CD14-positive monocyte (primary cell): Measurements from ENCODE around the gene ACBD4. TPM values are rescaled to one million over a fixed set of nuclear protein-coding genes. Genes with fewer than 3 reads are reported as not detected.

Experiments used
- DNase-seq, 3 donors: peaks; one replicate each; pipeline ENCODE4 v3.0.0-alpha.2; 2011 to 2022
- H2AFZ ChIP-seq: 2 replicates; pipeline ENCODE4 v1.6.0; 2012; ENCODE audit warnings: mild to moderate bottlenecking, low read depth, low read length, inconsistent platforms; ENCODE audit not compliant: insufficient read depth, poor library complexity, severe bottlenecking
- H3K27ac ChIP-seq, 2 donors: 1 replicate in 1 of 2; 2 replicates in 1 of 2; pipeline ENCODE4 v1.5.1; 2012 to 2013; ENCODE audit warnings: low read length in 2 of 2, control low read depth in 1 of 2, inconsistent platforms in 1 of 2, low read depth in 1 of 2, mild to moderate bottlenecking in 1 of 2
- H3K27me3 ChIP-seq, 2 donors: one replicate each; pipeline versions ENCODE4 v1.6.0 to v1.6.1; 2011 to 2013; ENCODE audit warnings: low read length in 2 of 2; ENCODE audit not compliant: control insufficient read depth in 2 of 2, insufficient read depth in 2 of 2
- H3K36me3 ChIP-seq, 2 donors: replicated peaks in 1 of 2; 1 replicate in 1 of 2; 2 replicates in 1 of 2; pipeline versions ENCODE4 v1.5.1 to v1.6.1; 2012 to 2013; ENCODE audit warnings: low read length in 2 of 2, control low read depth in 1 of 2, inconsistent platforms in 1 of 2, mild to moderate bottlenecking in 1 of 2; ENCODE audit not compliant: insufficient read depth in 2 of 2, control insufficient read depth in 1 of 2
- H3K4me1 ChIP-seq, 2 donors: 1 replicate in 1 of 2; 2 replicates in 1 of 2; pipeline versions ENCODE4 v1.5.1 to v1.6.1; 2012 to 2013; ENCODE audit warnings: low read length in 2 of 2, control low read depth in 1 of 2, inconsistent platforms in 1 of 2, mild to moderate bottlenecking in 1 of 2, moderate library complexity in 1 of 2; ENCODE audit not compliant: insufficient read depth in 2 of 2, control insufficient read depth in 1 of 2
- H3K4me2 ChIP-seq: replicated peaks from 2 replicates; pipeline ENCODE3; 2012; ENCODE audit warnings: low read length, moderate library complexity, mild to moderate bottlenecking; ENCODE audit not compliant: poor library complexity, severe bottlenecking; ENCODE audit errors: extremely low read depth
- H3K4me3 ChIP-seq, 3 experiments: fragments of 200-600 bp in 1 of 3; sonication (generic) in 1 of 3; replicated peaks in 1 of 3; 1 replicate in 2 of 3; 2 replicates in 1 of 3; pipeline ENCODE4 v1.5.1; 2011 to 2013; ENCODE audit warnings: low read length in 3 of 3, mild to moderate bottlenecking in 3 of 3, control low read depth in 2 of 3, low read depth in 2 of 3, inconsistent platforms in 1 of 3, moderate library complexity in 1 of 3
- H3K79me2 ChIP-seq: 2 replicates; pipeline ENCODE4 v1.6.0; 2012; ENCODE audit warnings: mild to moderate bottlenecking, control low read depth, inconsistent platforms, low read length, moderate library complexity; ENCODE audit not compliant: insufficient read depth
- H3K9ac ChIP-seq: 2 replicates; pipeline ENCODE4 v1.6.0; 2017; ENCODE audit warnings: low read length, mild to moderate bottlenecking; ENCODE audit not compliant: insufficient read depth, poor library complexity, severe bottlenecking
- H3K9me3 ChIP-seq, 2 donors: replicated peaks in 1 of 2; 1 replicate in 1 of 2; 2 replicates in 1 of 2; pipeline versions ENCODE4 v1.5.1 to v1.6.1; 2012 to 2013; ENCODE audit warnings: low read length in 2 of 2, control low read depth in 1 of 2; ENCODE audit not compliant: control insufficient read depth in 1 of 2, insufficient read depth in 1 of 2
- H4K20me1 ChIP-seq: 2 replicates; pipeline ENCODE4 v1.6.0; 2012; ENCODE audit warnings: mild to moderate bottlenecking, low read length, control low read depth, moderate library complexity; ENCODE audit not compliant: insufficient read depth
- H3K27ac Mint-ChIP-seq, 7 donors: one replicate each; pipeline ENCODE4 v1.8.0; 2020; ENCODE audit warnings: mild to moderate bottlenecking in 7 of 7, mixed read lengths in 7 of 7, moderate library complexity in 6 of 7, inconsistent platforms in 2 of 7
- H3K27me3 Mint-ChIP-seq, 3 donors: one replicate each; pipeline ENCODE4 v1.8.0; 2021 to 2022; ENCODE audit warnings: low read depth in 3 of 3, mild to moderate bottlenecking in 3 of 3, mixed read lengths in 3 of 3, moderate library complexity in 3 of 3, inconsistent platforms in 1 of 3
- H3K36me3 Mint-ChIP-seq, 2 donors: one replicate each; pipeline ENCODE4 v1.8.0; 2020; ENCODE audit warnings: mixed read lengths in 2 of 2, inconsistent platforms in 1 of 2, mild to moderate bottlenecking in 1 of 2
- H3K4me1 Mint-ChIP-seq: one replicate; pipeline ENCODE4 v1.8.0; 2020; ENCODE audit warnings: mild to moderate bottlenecking, mixed read lengths
- H3K4me3 Mint-ChIP-seq, 2 donors: one replicate each; pipeline ENCODE4 v1.8.0; 2020; ENCODE audit warnings: mild to moderate bottlenecking in 2 of 2, mixed read lengths in 2 of 2, moderate library complexity in 1 of 2
- H3K9me3 Mint-ChIP-seq, 7 donors: one replicate each; pipeline ENCODE4 v1.8.0; 2020 to 2022; ENCODE audit warnings: mixed read lengths in 7 of 7, mild to moderate bottlenecking in 6 of 7, moderate library complexity in 6 of 7, inconsistent platforms in 2 of 7
- WGBS: methylation state at CpG from one replicate; pipeline ENCODE4 v1.1.5; 2013; ENCODE audit warnings: missing lambda C conversion rate; ENCODE audit not compliant: insufficient coverage; 5-methylcytosine and 5-hydroxymethylcytosine counted together
- intact Hi-C, 2 donors: fragments of 100-400 bp; cut with micrococcal nuclease; formaldehyde crosslinking; loops; one replicate each; pipeline versions ENCODE4 v1.15.0 to v1.15.1; 2023
- polyA plus RNA-seq, 3 donors: library from polyadenylated mRNA; depleted of rRNA in 1 of 3; unstranded in 2 of 3; stranded (reverse) in 1 of 3; fragments of 300-500 nt in 2 of 3; fragments of >200 nt in 1 of 3; fragmentation: Illumina TruSeq in 2 of 3; gene quantifications; 1 replicate in 2 of 3; 2 replicates in 1 of 3; pipeline ENCODE4 v1.2.3, GENCODE V29; 2012 to 2021
- TF ChIP-seq, protein P1 (sequence below): fragments of 200-600 bp; IDR thresholded peaks from one replicate; pipeline ENCODE4 v1.8.0; 2022; ENCODE audit warnings: antibody characterized with exemption, mild to moderate bottlenecking

Gene ACBD4
- polyA plus RNA-seq, 3 donors = 4.8 to 7.4 (median 6.2) TPM

- peaks cover 17 to 33% (median 19%) of the 10 kb centered on the region in 3 donors for H3K27me3 Mint-ChIP-seq
- TF ChIP-seq, protein P1, sequence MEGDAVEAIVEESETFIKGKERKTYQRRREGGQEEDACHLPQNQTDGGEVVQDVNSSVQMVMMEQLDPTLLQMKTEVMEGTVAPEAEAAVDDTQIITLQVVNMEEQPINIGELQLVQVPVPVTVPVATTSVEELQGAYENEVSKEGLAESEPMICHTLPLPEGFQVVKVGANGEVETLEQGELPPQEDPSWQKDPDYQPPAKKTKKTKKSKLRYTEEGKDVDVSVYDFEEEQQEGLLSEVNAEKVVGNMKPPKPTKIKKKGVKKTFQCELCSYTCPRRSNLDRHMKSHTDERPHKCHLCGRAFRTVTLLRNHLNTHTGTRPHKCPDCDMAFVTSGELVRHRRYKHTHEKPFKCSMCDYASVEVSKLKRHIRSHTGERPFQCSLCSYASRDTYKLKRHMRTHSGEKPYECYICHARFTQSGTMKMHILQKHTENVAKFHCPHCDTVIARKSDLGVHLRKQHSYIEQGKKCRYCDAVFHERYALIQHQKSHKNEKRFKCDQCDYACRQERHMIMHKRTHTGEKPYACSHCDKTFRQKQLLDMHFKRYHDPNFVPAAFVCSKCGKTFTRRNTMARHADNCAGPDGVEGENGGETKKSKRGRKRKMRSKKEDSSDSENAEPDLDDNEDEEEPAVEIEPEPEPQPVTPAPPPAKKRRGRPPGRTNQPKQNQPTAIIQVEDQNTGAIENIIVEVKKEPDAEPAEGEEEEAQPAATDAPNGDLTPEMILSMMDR = no peak
- no peak overlapping the region for H3K27ac ChIP-seq
- 95% methylated on average over 21 of the region's 23 CpGs for WGBS
- no peak for DNase-seq
- peaks cover 5 to 21% of the 10 kb centered on the region in 2 donors for H3K4me1 ChIP-seq
- no peak overlapping the region for H2AFZ ChIP-seq
- H3K36me3 ChIP-seq = no peaks in the 10 kb centered on the region
- no peak overlapping the region for H3K4me3 ChIP-seq
- H3K9me3 Mint-ChIP-seq = peaks cover 0 to 5% (median 0%) of the 10 kb centered on the region in 7 donors
- H3K36me3 Mint-ChIP-seq = peaks cover 0 to 5% of the 10 kb centered on the region in 2 donors
- peaks cover 0 to 22% of the 10 kb centered on the region in 2 donors for H3K27me3 ChIP-seq
- no peak overlapping the region for H3K4me2 ChIP-seq
- no peak overlapping the region for H3K9ac ChIP-seq
- no peaks in the 10 kb centered on the region for H4K20me1 ChIP-seq
- H3K27ac Mint-ChIP-seq = no peak overlapping the region
- H3K9me3 ChIP-seq = no peaks in the 10 kb centered on the region
- peaks cover 16% of the 10 kb centered on the region for H3K4me1 Mint-ChIP-seq
- intact Hi-C loops = no loop called here
- H3K79me2 ChIP-seq = no peaks in the 10 kb centered on the region
- H3K4me3 Mint-ChIP-seq = no peak overlapping the region
Observed at GRCh38 chr17:45118691-45119090, 16.8 kb upstream of the ACBD4 start.

GRCh38 chr17:45119964-45120363, 15.5 kb upstream of the ACBD4 start:
- Histone ChIP-seq H3K27me3 (peaks cover 0 to 22% of the 10 kb centered on the region in 2 donors), H2AFZ (no peak overlapping the region), H3K79me2 (no peaks in the 10 kb centered on the region), H3K4me1 (peaks cover 17 to 34% of the 10 kb centered on the region in 2 donors), H3K9me3 (no peaks in the 10 kb centered on the region), H3K36me3 (no peaks in the 10 kb centered on the region), H3K4me2 (no peak overlapping the region), H4K20me1 (no peaks in the 10 kb centered on the region), H3K4me3 (no peak overlapping the region), H3K27ac (no peak overlapping the region), H3K9ac (no peak overlapping the region)
- Mint-ChIP-seq H3K36me3 (peaks cover 0 to 5% of the 10 kb centered on the region in 2 donors), H3K27me3 (peaks cover 17 to 33% (median 19%) of the 10 kb centered on the region in 3 donors), H3K4me3 (no peak overlapping the region), H3K9me3 (peaks cover 0 to 5% (median 0%) of the 10 kb centered on the region in 7 donors), H3K27ac (no peak overlapping the region), H3K4me1 (peaks cover 27% of the 10 kb centered on the region)
- TF ChIP-seq, protein P1 = no peak
- 96% methylated on average over 8 of the region's 8 CpGs for WGBS
- DNase-seq = no peak
- intact Hi-C loops = no loop called here
